Measurements from ENCODE around the gene RSU1.
"Not testable (repeated sequence)": the region's sequence is repeated elsewhere in the genome, so short reads cannot be mapped to it uniquely, and the experiment has no call there.

The RSU1 gene

DNA sequence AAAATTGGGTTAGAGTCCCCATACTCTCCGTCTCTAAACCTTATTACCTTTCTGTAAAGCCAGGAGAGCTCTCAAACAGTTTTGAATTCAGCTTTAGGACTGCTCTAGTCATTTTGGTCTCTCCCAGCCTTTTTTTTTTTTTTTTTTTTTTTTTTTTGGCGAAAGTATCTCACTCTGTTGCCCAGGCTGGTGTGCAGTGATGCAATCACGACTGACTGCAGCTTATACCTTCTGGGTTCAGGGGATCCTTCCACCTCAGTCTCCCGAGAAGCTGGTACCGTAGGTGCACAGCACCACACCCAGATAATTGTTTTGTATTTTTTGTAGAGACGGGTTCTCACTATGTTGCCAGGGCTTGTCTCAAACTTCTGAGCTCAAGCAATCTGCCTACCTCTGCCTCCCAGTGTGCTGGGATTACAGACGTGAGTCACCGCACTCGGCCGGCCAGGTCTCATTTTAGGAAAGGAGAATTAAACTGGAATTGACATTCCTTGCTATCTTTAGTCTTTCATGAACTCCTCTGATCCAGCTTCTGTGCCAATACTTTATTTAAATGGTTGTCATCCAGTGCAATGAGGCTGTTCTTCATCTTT, 31.4 kb upstream of the RSU1 start:
- Histone ChIP-seq H3K4me3 (ENCODE audit: low read depth, low read length) (no peak overlapping the region), H3K9me3 (ENCODE audit: control insufficient read depth, insufficient read depth, low read length) (no peaks in the 10 kb centered on the region), H3K9ac (ENCODE audit: low read depth, low read length) (no peak overlapping the region), H3K36me3 (ENCODE audit: control insufficient read depth, insufficient read depth, low read length) (no peaks in the 10 kb centered on the region), H3K27ac (ENCODE audit: low read depth, low read length) (no peak overlapping the region), H3K4me1 (ENCODE audit: control insufficient read depth, insufficient read depth, low read length) (no peaks in the 10 kb centered on the region), H3K27me3 (ENCODE audit: control insufficient read depth, insufficient read depth, low read length) (no peaks in the 10 kb centered on the region)

DNA sequence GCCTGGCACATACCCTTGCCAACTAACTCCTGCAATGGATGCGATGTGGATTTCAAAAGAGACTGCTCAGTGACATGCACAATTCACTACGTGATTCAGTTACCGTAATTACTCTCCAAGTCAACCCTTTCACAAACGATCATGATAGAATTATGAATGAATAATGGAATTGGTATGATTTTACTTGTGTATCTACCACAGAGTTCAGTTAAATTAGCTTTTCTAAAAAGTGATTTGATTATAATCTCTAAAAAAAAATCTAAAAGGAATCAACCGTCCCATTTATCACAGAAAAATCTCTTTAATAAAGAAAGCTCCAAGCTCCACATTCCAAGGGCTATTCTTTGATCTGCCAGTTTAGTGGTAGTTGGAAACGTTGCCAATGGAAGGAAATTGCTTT, 30.4 kb upstream of the RSU1 start:
- H3K4me3 ChIP-seq (ENCODE audit: low read depth, low read length): no peak overlapping the region
- no peak overlapping the region for H3K9ac ChIP-seq (ENCODE audit: low read depth, low read length)
- no peaks in the 10 kb centered on the region for H3K36me3 ChIP-seq (ENCODE audit: control insufficient read depth, insufficient read depth, low read length)
- no peaks in the 10 kb centered on the region for H3K4me1 ChIP-seq (ENCODE audit: control insufficient read depth, insufficient read depth, low read length)
- no peaks in the 10 kb centered on the region for H3K9me3 ChIP-seq (ENCODE audit: control insufficient read depth, insufficient read depth, low read length)
- H3K27me3 ChIP-seq (ENCODE audit: control insufficient read depth, insufficient read depth, low read length): no peaks in the 10 kb centered on the region
- no peak overlapping the region for H3K27ac ChIP-seq (ENCODE audit: low read depth, low read length)

DNA sequence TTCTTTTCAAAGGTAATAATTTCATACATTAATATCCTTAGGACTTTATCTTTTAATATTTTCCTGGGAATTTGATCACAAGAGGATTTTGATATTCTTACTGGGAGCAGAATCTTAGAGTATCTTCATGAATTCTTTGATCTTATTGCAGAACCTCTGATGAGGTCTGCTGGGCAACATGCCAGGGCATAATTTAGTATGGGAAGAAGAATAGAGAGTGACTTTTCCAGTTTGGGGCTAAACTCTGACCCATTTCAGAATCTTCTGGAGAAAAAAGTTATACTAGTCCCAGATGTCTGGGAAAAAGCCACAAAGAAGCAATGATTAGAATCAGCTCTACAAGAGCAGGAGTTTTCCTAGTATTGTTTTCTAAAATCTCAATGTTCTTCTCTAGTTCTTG, 28.0 kb upstream of the RSU1 start:
- H3K27ac ChIP-seq (ENCODE audit: low read depth, low read length): no peak overlapping the region
- no peaks in the 10 kb centered on the region for H3K9me3 ChIP-seq (ENCODE audit: control insufficient read depth, insufficient read depth, low read length)
- H3K9ac ChIP-seq (ENCODE audit: low read depth, low read length): no peak overlapping the region
- no peaks in the 10 kb centered on the region for H3K4me1 ChIP-seq (ENCODE audit: control insufficient read depth, insufficient read depth, low read length)
- no peak overlapping the region for H3K4me3 ChIP-seq (ENCODE audit: low read depth, low read length)
- H3K36me3 ChIP-seq (ENCODE audit: control insufficient read depth, insufficient read depth, low read length): no peaks in the 10 kb centered on the region
- no peaks in the 10 kb centered on the region for H3K27me3 ChIP-seq (ENCODE audit: control insufficient read depth, insufficient read depth, low read length)

DNA sequence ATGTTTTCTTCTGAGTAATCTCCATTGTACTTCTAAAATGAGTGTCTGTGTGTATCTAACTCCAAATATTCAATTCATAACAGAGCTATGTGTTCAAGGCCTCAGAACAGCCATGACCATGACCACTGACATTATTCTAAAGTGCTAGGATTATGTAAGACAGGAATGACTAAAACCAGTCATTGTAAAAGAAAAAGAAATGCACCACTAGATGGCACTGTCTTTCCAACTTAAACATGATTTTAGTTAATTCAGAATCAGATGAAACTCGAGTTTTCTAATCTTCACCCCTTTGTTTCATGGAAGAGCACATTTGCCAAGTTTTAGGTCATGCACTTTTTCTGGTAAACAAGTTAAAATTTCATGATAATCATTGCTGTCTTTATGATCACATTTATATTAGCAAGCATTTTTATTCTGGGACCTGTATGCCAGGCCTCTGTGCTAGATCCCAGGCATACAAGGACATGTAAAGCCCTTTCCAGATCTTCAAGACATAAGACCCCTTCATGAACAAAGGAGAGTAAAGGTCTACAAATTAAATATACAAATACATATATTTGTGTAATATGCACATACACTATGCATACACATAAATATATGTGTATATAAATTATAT, 26.1 kb upstream of the RSU1 start:
- Histone ChIP-seq H3K27ac (ENCODE audit: low read depth, low read length) (no peak overlapping the region), H3K9ac (ENCODE audit: low read depth, low read length) (no peak overlapping the region), H3K9me3 (ENCODE audit: control insufficient read depth, insufficient read depth, low read length) (no peaks in the 10 kb centered on the region)

DNA sequence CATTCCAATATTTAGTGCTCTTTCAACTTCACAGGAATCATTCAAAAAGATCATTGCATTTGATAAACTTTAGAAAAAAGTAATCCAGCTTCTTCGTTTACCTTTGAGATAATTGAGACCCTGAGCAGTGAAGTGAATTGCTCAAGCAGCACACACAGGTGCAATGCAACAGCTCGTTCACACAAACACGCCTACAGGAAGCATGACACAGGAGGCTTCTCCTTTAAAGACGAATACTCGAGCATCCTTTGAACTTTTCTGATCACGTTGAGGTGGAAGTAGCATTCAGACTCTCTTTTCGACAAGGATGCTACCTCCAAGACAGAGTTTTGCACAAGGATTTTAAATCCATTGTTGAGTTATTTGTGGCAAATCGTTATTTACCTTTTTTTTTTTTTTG, 18.0 kb upstream of the RSU1 start:
- H3K27ac ChIP-seq (ENCODE audit: low read depth, low read length): no peak overlapping the region
- no peaks in the 10 kb centered on the region for H3K4me1 ChIP-seq (ENCODE audit: control insufficient read depth, insufficient read depth, low read length)
- no peaks in the 10 kb centered on the region for H3K9me3 ChIP-seq (ENCODE audit: control insufficient read depth, insufficient read depth, low read length)
- no peaks in the 10 kb centered on the region for H3K27me3 ChIP-seq (ENCODE audit: control insufficient read depth, insufficient read depth, low read length)
- no peaks in the 10 kb centered on the region for H3K36me3 ChIP-seq (ENCODE audit: control insufficient read depth, insufficient read depth, low read length)
- H3K9ac ChIP-seq (ENCODE audit: low read depth, low read length): no peak overlapping the region
- H3K4me3 ChIP-seq (ENCODE audit: low read depth, low read length): no peak overlapping the region

More for the DNA sequence above, 26.1 kb upstream of the RSU1 start:
- Histone ChIP-seq H3K27me3 (ENCODE audit: control insufficient read depth, insufficient read depth, low read length) (no peaks in the 10 kb centered on the region), H3K4me3 (ENCODE audit: low read depth, low read length) (no peak overlapping the region), H3K4me1 (ENCODE audit: control insufficient read depth, insufficient read depth, low read length) (no peaks in the 10 kb centered on the region), H3K36me3 (ENCODE audit: control insufficient read depth, insufficient read depth, low read length) (no peaks in the 10 kb centered on the region)

DNA sequence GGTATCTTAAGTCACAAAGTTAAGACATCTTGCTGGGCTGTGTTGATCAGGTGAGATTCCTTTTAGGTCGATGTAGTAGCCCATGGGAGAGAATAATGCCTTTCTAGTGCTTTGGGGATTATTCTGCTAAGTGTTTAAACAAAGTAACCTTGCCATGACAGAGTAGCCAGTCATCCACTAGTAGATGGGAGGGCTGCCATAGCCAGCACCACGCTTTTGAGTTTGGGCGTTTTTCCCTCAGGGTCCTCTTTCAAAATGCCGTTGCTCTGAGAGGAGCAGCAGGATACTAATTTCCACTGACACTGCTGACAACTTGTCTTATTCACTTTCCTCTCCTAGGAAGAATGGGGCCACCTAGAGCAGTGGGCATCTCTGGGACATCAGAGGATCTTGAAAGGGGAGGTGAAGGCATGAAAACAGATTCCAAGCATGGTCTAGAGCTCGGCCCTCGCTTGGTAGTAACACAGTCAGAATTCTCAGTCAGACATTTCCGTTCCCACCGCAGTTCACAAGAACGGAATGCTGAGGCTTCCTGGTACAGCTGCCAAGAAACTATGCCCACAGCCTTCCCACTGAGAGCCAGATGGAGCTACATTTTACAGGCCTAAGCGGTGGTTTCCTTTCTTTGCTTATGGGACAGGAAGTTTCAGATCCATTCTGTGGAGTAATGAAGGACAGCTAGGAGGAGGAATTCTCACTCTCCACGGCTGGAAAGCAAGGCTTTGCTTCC, 15.3 kb upstream of the RSU1 start:
- H3K36me3 ChIP-seq (ENCODE audit: control insufficient read depth, insufficient read depth, low read length): no peaks in the 10 kb centered on the region
- H3K4me3 ChIP-seq (ENCODE audit: low read depth, low read length): no peak overlapping the region
- no peaks in the 10 kb centered on the region for H3K27me3 ChIP-seq (ENCODE audit: control insufficient read depth, insufficient read depth, low read length)
- H3K9ac ChIP-seq (ENCODE audit: low read depth, low read length): no peak overlapping the region
- no peaks in the 10 kb centered on the region for H3K4me1 ChIP-seq (ENCODE audit: control insufficient read depth, insufficient read depth, low read length)
- no peaks in the 10 kb centered on the region for H3K9me3 ChIP-seq (ENCODE audit: control insufficient read depth, insufficient read depth, low read length)
- no peak overlapping the region for H3K27ac ChIP-seq (ENCODE audit: low read depth, low read length)

DNA sequence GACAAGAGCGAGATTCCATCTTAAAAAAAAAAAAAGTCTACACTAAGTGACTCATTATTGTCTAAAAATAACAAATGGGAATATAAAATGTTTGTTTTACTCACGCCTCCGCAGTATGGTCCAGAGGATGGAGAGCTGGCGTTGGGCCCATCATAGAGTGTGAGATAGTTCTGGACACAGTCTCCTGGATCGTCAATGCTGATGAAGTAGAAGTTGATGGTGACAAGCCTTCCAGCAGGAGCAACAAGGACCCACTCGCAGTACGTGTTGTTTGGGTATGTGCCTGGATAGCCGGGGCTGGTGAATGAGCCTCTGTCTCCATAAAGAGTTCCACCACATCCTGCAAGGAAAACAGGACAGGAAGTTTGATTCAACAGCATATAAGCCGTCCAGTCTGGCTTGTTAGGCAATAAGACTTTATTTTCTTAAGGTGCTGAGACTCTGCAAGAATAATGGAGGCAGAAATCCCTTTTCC, 11.5 kb upstream of the RSU1 start:
- Histone ChIP-seq H3K9me3 (ENCODE audit: control insufficient read depth, insufficient read depth, low read length) (peaks cover 3% of the 10 kb centered on the region; the same call in 1 of the 2 replicates), H3K36me3 (ENCODE audit: control insufficient read depth, insufficient read depth, low read length) (no peaks in the 10 kb centered on the region), H3K4me3 (ENCODE audit: low read depth, low read length) (no peak overlapping the region), H3K4me1 (ENCODE audit: control insufficient read depth, insufficient read depth, low read length) (no peaks in the 10 kb centered on the region), H3K9ac (ENCODE audit: low read depth, low read length) (no peak overlapping the region), H3K27me3 (ENCODE audit: control insufficient read depth, insufficient read depth, low read length) (no peaks in the 10 kb centered on the region), H3K27ac (ENCODE audit: low read depth, low read length) (no peak overlapping the region)

DNA sequence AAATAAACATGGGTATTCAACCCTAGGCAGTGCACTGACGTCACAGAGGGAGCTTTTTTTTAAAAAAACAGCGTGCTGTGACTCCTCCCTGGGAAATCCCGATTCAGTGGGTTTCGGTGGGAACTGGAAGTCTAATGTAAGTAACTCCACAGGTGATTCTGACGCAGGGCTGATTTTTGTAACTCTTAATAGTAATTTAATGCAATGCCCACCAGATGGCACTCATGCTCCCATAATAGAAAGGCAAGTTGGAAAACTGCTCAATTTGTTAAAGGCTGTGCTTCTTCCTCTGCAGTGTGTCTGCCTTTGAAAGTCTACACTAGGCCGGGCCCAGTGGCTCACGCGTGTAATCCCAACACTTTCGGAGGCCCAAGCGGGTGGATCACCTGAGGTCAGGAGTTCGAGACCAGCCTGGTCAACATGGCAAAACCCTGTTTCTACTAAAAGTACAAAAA, 10.9 kb upstream of the RSU1 start:
- H3K27ac ChIP-seq (ENCODE audit: low read depth, low read length): no peak overlapping the region
- H3K4me3 ChIP-seq (ENCODE audit: low read depth, low read length): no peak overlapping the region
- H3K36me3 ChIP-seq (ENCODE audit: control insufficient read depth, insufficient read depth, low read length): no peaks in the 10 kb centered on the region
- H3K9me3 ChIP-seq (ENCODE audit: control insufficient read depth, insufficient read depth, low read length): peaks cover 8% of the 10 kb centered on the region
- no peak overlapping the region for H3K9ac ChIP-seq (ENCODE audit: low read depth, low read length)
- no peaks in the 10 kb centered on the region for H3K4me1 ChIP-seq (ENCODE audit: control insufficient read depth, insufficient read depth, low read length)
- no peaks in the 10 kb centered on the region for H3K27me3 ChIP-seq (ENCODE audit: control insufficient read depth, insufficient read depth, low read length)

DNA sequence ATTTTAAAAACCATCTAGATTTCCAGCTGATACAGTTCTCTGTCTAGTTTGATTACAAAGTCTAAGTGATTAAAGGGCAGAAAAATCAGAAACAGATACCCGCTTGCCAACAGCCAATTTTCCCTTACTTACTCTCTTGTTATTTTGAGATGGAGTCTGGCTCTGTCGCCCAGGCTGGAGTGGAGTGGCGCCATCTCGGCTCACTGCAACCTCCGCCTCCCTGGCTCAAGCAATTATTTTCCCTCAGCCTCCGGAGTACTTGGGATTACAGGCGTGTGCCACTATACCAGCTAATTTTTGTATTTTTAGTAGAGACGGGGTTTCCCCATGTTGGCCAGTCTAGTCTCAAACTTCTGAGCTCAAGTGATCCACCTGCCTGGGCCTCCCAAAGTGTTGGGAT, 10.2 kb upstream of the RSU1 start:
- not testable (repeated sequence) for H3K9ac ChIP-seq (ENCODE audit: low read depth, low read length); H3K27ac ChIP-seq (ENCODE audit: low read depth, low read length); H3K4me1 ChIP-seq (ENCODE audit: control insufficient read depth, insufficient read depth, low read length); H3K36me3 ChIP-seq (ENCODE audit: control insufficient read depth, insufficient read depth, low read length); H3K27me3 ChIP-seq (ENCODE audit: control insufficient read depth, insufficient read depth, low read length); H3K4me3 ChIP-seq (ENCODE audit: low read depth, low read length)
- peaks cover 15% of the 10 kb centered on the region for H3K9me3 ChIP-seq (ENCODE audit: control insufficient read depth, insufficient read depth, low read length)

DNA sequence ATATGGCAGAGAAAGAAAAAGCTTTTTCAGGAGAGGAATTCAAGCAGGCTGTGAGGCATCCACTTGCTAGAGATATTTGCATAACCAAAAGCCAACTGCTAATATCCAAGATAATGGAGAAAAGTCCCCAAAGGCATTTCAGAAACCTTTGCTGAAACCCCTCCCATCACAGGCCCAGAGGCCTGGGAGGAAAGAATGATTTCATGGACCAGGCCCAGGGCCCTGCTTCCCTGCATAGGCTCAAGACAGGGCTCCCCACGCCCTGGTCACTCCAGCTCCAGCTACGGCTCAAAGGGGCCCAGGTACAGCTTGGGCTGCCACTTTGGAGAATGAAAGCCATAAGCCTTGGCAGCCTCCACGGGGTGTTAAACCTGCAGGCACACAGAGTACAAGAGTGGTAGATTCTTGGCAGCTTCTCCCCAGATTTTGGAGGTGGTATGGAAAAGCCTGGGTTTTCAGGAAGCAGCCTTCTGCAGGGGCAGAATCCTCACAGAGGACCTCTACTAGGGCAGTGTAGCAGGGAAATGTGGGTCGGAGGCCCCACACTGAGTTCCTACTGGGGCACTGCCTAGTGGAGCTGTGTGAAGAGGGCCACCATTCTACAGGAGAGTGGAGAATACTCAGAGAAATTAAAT, 5.6 kb upstream of the RSU1 start:
- Histone ChIP-seq H3K4me3 (ENCODE audit: low read depth, low read length) (no peak overlapping the region), H3K27me3 (ENCODE audit: control insufficient read depth, insufficient read depth, low read length) (no peaks in the 10 kb centered on the region), H3K9ac (ENCODE audit: low read depth, low read length) (no peak overlapping the region), H3K4me1 (ENCODE audit: control insufficient read depth, insufficient read depth, low read length) (peaks cover 5% of the 10 kb centered on the region; the same call in 1 of the 2 replicates), H3K27ac (ENCODE audit: low read depth, low read length) (no peak overlapping the region), H3K36me3 (ENCODE audit: control insufficient read depth, insufficient read depth, low read length) (no peaks in the 10 kb centered on the region), H3K9me3 (ENCODE audit: control insufficient read depth, insufficient read depth, low read length) (peaks cover 26% of the 10 kb centered on the region)

DNA sequence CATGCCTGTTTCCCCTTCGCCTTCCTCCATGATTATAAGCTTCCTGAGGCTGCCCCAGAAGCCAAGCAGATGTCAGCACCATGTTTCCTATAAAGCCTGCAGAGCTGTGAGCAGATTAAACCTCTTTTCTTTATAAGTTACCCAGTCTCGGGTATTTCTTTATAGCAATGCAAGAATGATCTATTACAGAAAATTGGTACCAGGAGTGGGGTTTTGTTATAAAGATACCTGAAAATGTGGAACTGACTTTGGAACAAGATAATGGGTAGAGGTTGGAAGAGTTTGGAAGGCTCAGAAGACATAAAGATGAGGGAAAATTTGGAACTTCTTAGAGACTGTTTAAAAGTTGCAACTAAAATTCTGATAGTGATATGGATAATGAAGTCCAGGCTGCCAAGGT, 4.8 kb upstream of the RSU1 start:
- peaks cover 26% of the 10 kb centered on the region for H3K9me3 ChIP-seq (ENCODE audit: control insufficient read depth, insufficient read depth, low read length)
- no peaks in the 10 kb centered on the region for H3K27me3 ChIP-seq (ENCODE audit: control insufficient read depth, insufficient read depth, low read length)
- peaks cover 5% of the 10 kb centered on the region; the same call in 1 of the 2 replicates for H3K4me1 ChIP-seq (ENCODE audit: control insufficient read depth, insufficient read depth, low read length)
- H3K9ac ChIP-seq (ENCODE audit: low read depth, low read length): no peak overlapping the region
- no peak overlapping the region for H3K27ac ChIP-seq (ENCODE audit: low read depth, low read length)
- H3K4me3 ChIP-seq (ENCODE audit: low read depth, low read length): no peak overlapping the region
- H3K36me3 ChIP-seq (ENCODE audit: control insufficient read depth, insufficient read depth, low read length): no peaks in the 10 kb centered on the region

Data from HUES48 (cell line).